Natural killer cell treated with Interleukin-12 subunit alpha and Interleukin-12 subunit beta and Interleukin-15 and Interleukin-18, amount 100 ng/mL, for 72 hours (primary cell): ENCODE results near the gene CCDC40. TPM values are rescaled to one million over a fixed set of nuclear protein-coding genes. Genes with fewer than 3 reads are reported as not detected.

Experiments
- ATAC-seq, 2 donors: fragments of 150-1000 bp; cut with Tn5 transposase in 1 of 2; sonication (Bioruptor Pico), chemical (Tn5 transposase) in 1 of 2; 2 replicates each; pipeline ENCODE4 v1.10.0; 2021
- DNase-seq: peaks from one replicate; pipeline ENCODE4 v3.0.0; 2022; ENCODE audit warnings: low spot score
- H3K27ac Mint-ChIP-seq, 2 donors: 1 replicate in 1 of 2; 2 replicates in 1 of 2; pipeline ENCODE4 v1.8.0; 2022; ENCODE audit warnings: mixed read lengths in 2 of 2, mild to moderate bottlenecking in 1 of 2, moderate library complexity in 1 of 2
- H3K27me3 Mint-ChIP-seq, 2 donors: 1 replicate in 1 of 2; 2 replicates in 1 of 2; pipeline ENCODE4 v1.8.0; 2022; ENCODE audit warnings: mixed read lengths in 2 of 2
- H3K36me3 Mint-ChIP-seq: one replicate; pipeline ENCODE4 v1.8.0; 2022; ENCODE audit warnings: mixed read lengths
- H3K4me1 Mint-ChIP-seq, 2 donors: 1 replicate in 1 of 2; 2 replicates in 1 of 2; pipeline ENCODE4 v1.8.0; 2022; ENCODE audit warnings: low read depth in 2 of 2, mixed read lengths in 2 of 2, mild to moderate bottlenecking in 1 of 2
- H3K4me3 Mint-ChIP-seq: one replicate; pipeline ENCODE4 v1.8.0; 2022; ENCODE audit warnings: mixed read lengths
- H3K9me3 Mint-ChIP-seq: 2 replicates; pipeline ENCODE4 v1.8.0; 2022; ENCODE audit warnings: mixed read lengths
- total RNA-seq, 2 donors: library from RNA; stranded (reverse); gene quantifications; one replicate each; pipeline ENCODE4 v1.2.3, GENCODE V29; 2022

The CCDC40 gene, protein sequence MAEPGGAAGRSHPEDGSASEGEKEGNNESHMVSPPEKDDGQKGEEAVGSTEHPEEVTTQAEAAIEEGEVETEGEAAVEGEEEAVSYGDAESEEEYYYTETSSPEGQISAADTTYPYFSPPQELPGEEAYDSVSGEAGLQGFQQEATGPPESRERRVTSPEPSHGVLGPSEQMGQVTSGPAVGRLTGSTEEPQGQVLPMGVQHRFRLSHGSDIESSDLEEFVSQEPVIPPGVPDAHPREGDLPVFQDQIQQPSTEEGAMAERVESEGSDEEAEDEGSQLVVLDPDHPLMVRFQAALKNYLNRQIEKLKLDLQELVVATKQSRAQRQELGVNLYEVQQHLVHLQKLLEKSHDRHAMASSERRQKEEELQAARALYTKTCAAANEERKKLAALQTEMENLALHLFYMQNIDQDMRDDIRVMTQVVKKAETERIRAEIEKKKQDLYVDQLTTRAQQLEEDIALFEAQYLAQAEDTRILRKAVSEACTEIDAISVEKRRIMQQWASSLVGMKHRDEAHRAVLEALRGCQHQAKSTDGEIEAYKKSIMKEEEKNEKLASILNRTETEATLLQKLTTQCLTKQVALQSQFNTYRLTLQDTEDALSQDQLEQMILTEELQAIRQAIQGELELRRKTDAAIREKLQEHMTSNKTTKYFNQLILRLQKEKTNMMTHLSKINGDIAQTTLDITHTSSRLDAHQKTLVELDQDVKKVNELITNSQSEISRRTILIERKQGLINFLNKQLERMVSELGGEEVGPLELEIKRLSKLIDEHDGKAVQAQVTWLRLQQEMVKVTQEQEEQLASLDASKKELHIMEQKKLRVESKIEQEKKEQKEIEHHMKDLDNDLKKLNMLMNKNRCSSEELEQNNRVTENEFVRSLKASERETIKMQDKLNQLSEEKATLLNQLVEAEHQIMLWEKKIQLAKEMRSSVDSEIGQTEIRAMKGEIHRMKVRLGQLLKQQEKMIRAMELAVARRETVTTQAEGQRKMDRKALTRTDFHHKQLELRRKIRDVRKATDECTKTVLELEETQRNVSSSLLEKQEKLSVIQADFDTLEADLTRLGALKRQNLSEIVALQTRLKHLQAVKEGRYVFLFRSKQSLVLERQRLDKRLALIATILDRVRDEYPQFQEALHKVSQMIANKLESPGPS
- total RNA-seq: under 1 TPM in 1 of 2 donors, not detected in 1; 0.56 TPM

DNA sequence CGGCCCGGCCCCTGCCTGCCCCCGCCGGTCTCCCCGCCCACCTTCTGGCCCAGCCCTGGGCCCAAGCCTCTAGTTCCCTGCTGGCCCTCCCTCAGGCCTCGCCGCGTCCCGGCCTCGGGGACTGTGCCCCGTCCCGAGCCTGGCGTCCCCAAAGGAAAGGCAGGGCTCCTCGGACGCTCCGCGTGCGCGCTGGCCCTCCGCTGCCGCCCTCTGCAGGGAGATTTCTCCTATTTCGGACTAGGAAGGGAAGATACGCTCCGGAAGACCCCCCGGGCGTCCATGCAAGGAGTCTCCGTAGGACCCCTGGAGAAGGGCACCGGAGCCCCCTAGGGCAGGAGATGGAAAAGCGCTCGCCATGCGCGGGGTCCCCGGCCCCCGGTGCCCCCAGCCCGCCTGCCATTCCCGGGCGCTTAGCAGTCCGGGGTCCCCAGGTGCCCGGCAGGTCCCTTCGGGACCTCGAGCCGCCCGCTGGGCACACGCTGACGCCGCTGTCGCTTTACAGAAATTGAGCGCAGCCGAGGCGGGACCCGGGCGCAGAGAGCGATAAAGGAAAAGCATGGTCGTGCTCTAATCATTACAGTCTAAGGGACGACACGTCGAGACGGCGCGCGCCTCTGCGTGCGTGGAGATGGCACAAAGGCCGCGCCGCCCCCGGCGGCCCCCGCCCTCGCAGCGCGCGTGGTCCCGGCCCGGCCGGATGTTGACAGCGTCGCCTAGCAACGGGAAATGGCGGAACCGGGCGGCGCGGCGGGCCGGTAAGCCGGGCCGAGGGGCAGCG is at the start of gene CCDC40:
CCDC40 (plus strand) TSS at position 706 of the 778 bp plus-strand sequence; CDS start at position 727, 21 bp downstream.
- Mint-ChIP-seq H3K36me3 (no peaks in the 10 kb centered on the region), H3K27ac (peak within 1 kb of the TSS; percentile 50 to 67), H3K9me3 (no peaks in the 10 kb centered on the region), H3K4me3 (peak within 1 kb of the TSS; percentile 88), H3K27me3 (peaks cover 7 to 14% of the 10 kb centered on the region in 2 donors), H3K4me1 (peaks cover 7 to 10% of the 10 kb centered on the region in 2 donors)
- ATAC-seq: peak; percentile 94
- DNase-seq: peak; percentile 84

GRCh38 chr17:79987187-79987934 is 49.1 kb upstream of the CCDC40 start:
- Mint-ChIP-seq H3K4me1 (peaks cover 3 to 6% of the 10 kb centered on the region in 2 donors), H3K27me3 (peaks cover under 1 to 7% of the 10 kb centered on the region in 2 donors), H3K36me3 (no peaks in the 10 kb centered on the region), H3K9me3 (no peaks in the 10 kb centered on the region), H3K27ac (no peak overlapping the region), H3K4me3 (no peak overlapping the region)
- ATAC-seq (no peak), DNase-seq (no peak)

DNA sequence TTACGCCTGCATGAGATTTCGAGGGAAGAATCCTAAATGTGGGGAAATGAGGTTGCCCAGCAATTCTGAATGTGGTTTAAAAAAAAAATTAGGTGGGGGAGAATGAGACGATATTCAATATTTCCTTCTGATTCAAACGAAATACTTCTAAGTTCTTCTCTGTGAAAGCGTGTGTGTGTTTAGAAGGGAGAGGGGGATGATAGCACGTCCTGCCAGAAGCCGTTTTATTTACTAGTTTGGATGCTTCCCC is 48.6 kb upstream of the CCDC40 start:
- ATAC-seq (no peak), DNase-seq (no peak)
- Mint-ChIP-seq H3K27me3 (peaks cover 5 to 12% of the 10 kb centered on the region in 2 donors), H3K27ac (no peak overlapping the region), H3K36me3 (no peaks in the 10 kb centered on the region), H3K9me3 (no peaks in the 10 kb centered on the region), H3K4me3 (no peak overlapping the region), H3K4me1 (peaks cover 8 to 11% of the 10 kb centered on the region in 2 donors)

- no peaks in the 10 kb centered on the region for H3K36me3 Mint-ChIP-seq
These were observed 48.1 kb upstream of the CCDC40 start for GRCh38 chr17:79988185-79988971.

GRCh38 chr17:79989106-79989835 is 47.2 kb upstream of the CCDC40 start:
- Mint-ChIP-seq H3K4me3 (no peak overlapping the region), H3K27me3 (peaks cover 5 to 12% of the 10 kb centered on the region in 2 donors), H3K9me3 (no peaks in the 10 kb centered on the region), H3K36me3 (no peaks in the 10 kb centered on the region), H3K27ac (no peak overlapping the region), H3K4me1 (peaks cover 13 to 15% of the 10 kb centered on the region in 2 donors)
- DNase-seq: no peak
- ATAC-seq: no peak

More at GRCh38 chr17:79988185-79988971, 48.1 kb upstream of the CCDC40 start:
- Mint-ChIP-seq H3K9me3 (no peaks in the 10 kb centered on the region), H3K4me1 (peaks cover 11 to 14% of the 10 kb centered on the region in 2 donors), H3K27me3 (peaks cover 5 to 12% of the 10 kb centered on the region in 2 donors), H3K27ac (no peak overlapping the region), H3K4me3 (no peak overlapping the region)
- DNase-seq (no peak), ATAC-seq (no peak)

GRCh38 chr17:79990051-79990592 is 46.3 kb upstream of the CCDC40 start:
- ATAC-seq (no peak), DNase-seq (no peak)
- Mint-ChIP-seq H3K27ac (no peak overlapping the region), H3K9me3 (no peaks in the 10 kb centered on the region), H3K36me3 (no peaks in the 10 kb centered on the region), H3K4me1 (peaks cover 13 to 15% of the 10 kb centered on the region in 2 donors), H3K27me3 (peaks cover 5 to 12% of the 10 kb centered on the region in 2 donors), H3K4me3 (no peak overlapping the region)

DNA sequence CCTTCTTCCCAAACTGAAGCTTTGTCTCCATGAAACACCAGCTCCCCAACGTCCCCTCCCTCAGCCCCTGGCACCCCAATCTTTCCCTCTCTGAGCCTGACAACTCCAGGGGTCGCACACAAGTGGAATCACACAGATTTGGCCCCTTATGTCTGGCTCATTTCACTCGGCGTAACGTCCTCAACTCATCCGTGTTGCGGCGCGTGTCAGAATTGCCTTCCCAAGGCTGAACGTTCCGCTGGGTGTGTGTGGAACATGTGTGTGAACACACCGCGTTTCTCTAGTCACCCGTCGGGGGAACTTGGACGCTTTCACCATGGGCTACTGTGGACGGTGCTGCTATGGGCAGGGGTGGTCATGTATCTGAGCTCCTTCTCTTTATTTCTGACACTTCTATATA is 45.7 kb upstream of the CCDC40 start:
- Mint-ChIP-seq H3K36me3 (no peaks in the 10 kb centered on the region), H3K27ac (no peak overlapping the region), H3K27me3 (peaks cover 5 to 12% of the 10 kb centered on the region in 2 donors), H3K4me1 (peaks cover 13 to 15% of the 10 kb centered on the region in 2 donors), H3K4me3 (no peak overlapping the region), H3K9me3 (no peaks in the 10 kb centered on the region)
- DNase-seq (no peak), ATAC-seq (no peak)

DNA sequence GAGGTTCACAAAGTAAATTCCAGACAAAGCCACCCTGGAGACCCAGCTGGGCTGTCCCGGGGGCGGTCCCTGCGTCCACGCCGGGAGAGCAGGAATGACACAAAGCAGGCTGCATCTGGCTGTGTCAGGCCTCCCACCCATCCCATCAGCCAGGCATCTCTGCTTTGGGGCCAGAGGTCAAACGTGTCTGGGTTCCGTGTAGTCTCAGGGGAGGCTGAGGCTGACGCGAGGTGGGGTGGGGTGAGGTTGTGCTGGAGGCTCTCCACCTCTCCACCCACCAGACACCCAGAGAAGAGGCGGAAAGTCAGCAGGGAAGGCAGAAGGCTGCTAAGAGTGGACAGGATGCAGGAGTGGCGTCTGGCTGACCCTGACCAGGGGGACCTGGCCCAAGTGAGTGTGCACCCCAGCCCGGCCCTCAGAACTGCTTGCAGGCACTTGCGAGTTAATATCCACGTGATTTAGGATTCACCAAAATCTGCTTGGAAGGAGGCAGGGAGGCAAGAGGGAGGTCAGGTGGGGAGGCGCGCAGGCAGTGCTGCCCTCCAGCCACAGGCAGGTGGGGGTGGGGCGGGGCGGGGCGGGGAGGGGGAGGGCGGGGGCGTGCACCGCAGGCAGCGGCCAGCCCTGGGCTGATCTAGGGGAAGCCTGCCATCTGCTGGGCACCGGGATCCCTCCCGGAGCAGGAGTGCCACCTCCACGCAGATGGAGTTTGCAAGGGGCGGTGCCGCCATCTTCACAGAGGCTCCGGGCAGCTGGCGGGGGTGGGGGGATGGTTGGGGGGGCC is 45.1 kb upstream of the CCDC40 start:
- no peaks in the 10 kb centered on the region for H3K9me3 Mint-ChIP-seq
- H3K4me3 Mint-ChIP-seq: peak overlapping the region; percentile 50
- H3K4me1 Mint-ChIP-seq: peaks cover 13 to 20% of the 10 kb centered on the region in 2 donors
- H3K27me3 Mint-ChIP-seq: peaks cover 5 to 12% of the 10 kb centered on the region in 2 donors
- H3K36me3 Mint-ChIP-seq: no peaks in the 10 kb centered on the region
- ATAC-seq: peak; percentile 89 to 90
- peak; percentile 74 for DNase-seq
- H3K27ac Mint-ChIP-seq: no peak overlapping the region

DNA sequence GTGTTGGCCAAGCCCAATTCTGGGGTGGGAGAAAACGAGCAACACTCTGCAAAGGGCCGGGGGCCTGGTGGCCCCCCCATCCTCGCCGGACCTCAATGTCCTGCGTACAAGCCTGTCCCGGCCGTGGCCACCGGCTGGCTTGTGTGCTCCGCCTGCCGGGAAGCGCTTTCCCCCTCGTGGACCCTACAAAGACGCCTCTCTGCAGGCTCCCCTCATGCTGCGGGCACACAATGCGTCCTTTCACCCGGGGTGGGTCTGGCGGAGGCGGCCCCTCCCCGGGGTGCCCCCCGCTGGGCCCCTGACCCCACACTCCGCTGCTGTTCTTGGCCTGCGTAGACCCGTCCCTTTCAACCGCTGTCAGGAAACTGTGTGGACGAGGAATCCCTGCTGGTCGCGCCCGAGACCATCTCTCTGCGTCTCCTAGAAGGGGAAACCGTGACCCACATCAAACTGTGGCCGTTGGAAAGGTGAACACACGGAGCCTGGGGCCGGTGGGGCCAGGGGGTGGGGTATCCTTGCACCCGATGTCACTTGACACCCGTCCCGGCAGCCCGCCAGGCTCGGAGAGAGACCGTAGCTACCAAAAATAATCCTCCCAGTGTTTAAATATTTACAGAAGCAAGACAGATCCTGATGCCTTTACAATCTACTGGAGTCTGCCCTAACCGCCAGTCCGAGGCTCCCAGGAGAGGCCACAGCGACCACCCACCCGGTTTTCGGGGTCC is 44.4 kb upstream of the CCDC40 start:
- Mint-ChIP-seq H3K27me3 (peaks cover 5 to 12% of the 10 kb centered on the region in 2 donors), H3K4me3 (peak overlapping the region; percentile 76), H3K36me3 (no peaks in the 10 kb centered on the region), H3K4me1 (peaks cover 18 to 25% of the 10 kb centered on the region in 2 donors), H3K27ac (peak overlapping the region; percentile 60 to 89), H3K9me3 (no peaks in the 10 kb centered on the region)
- peak; percentile 61 for DNase-seq
- peak; percentile 37 to 39 for ATAC-seq

DNA sequence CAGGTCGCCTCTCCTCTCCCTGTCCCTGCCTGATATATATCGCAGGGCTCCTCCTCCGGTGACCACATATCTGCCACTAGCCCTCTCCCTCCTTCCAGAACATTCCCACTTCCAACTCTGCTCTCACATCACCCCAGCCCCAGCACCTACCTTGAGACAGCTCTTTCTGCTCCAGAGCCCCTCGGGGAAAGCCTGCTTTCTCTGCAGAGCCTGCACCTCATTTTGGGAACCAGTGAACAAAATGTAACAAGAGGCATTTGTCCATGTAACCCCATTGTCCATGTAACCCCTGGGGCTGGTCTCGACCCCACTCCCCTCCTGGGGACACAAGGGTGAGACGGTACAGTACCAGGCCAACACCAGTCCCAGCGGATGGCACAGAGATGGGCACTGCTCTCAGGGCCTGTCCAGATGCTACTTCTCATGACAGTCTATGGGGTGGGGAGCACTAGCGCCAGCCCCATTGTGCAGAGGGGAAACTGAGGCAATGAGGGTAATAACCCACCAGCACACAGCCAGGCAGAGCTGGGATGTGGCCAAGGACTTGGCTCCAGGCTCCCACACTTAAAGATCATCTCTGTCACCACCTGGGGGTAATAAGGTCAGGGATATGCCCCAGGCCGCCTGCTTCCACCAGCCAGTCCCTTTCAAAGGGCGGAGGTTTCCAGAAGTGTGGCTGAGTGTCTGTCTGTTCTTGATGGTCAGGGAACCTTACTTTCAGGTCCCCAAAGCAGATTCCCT is 43.6 kb upstream of the CCDC40 start:
- no peaks in the 10 kb centered on the region for H3K9me3 Mint-ChIP-seq
- no peaks in the 10 kb centered on the region for H3K36me3 Mint-ChIP-seq
- peaks cover 25 to 32% of the 10 kb centered on the region in 2 donors for H3K4me1 Mint-ChIP-seq
- H3K27ac Mint-ChIP-seq: peak overlapping the region; percentile 60 to 89
- peaks cover 5 to 12% of the 10 kb centered on the region in 2 donors for H3K27me3 Mint-ChIP-seq
- DNase-seq (no peak), ATAC-seq (no peak)
- peak overlapping the region; percentile 76 for H3K4me3 Mint-ChIP-seq
